HCT116 (cell line): ENCODE measurements around the gene RIBC2. TPM values are rescaled to one million over a fixed set of nuclear protein-coding genes. Genes with fewer than 3 reads are reported as not detected.

Experiments used
- ATAC-seq: fragments of 200-7000 bp; cut with Tn5 transposase; 2 replicates; pipeline ENCODE4 v1.9.1; 2020; ENCODE audit warnings: mild to moderate bottlenecking, moderate library complexity
- BruUV-seq: library from RNA; stranded (reverse); fragments of 400-500 nt; replicated peaks from 2 replicates; lab custom pipeline; 2021; lab: Mats Ljungman, UMichigan
- CTCF ChIA-PET: fragments of 300-600 bp; sonication (Branson Sonifier 250); formaldehyde crosslinking; loops from one replicate; lab custom pipeline; 2021; ENCODE audit warnings: antibody characterized with exemption; lab: Charles Lee
- POLR2A ChIA-PET: fragments of 300-600, 350-600 bp; sonication (Branson Sonifier 250); formaldehyde crosslinking; loops from one replicate; lab custom pipeline; 2021; ENCODE audit warnings: antibody characterized with exemption; lab: Charles Lee
- RAD21 ChIA-PET, 2 experiments: fragments of 300-600 bp; sonication (Branson Sonifier 250); formaldehyde crosslinking; loops; one replicate each; lab custom pipeline; 2023; ENCODE audit warnings: low total read pairs in 2 of 2; ENCODE audit not compliant: uncharacterized antibody in 2 of 2, unreplicated experiment in 2 of 2, low non-redundant PET in 1 of 2; lab: Charles Lee
- DNase-seq: peaks from one replicate; pipeline ENCODE4 v3.0.0-alpha.2; 2010; ENCODE audit warnings: low read depth, low spot score
- H2AFZ ChIP-seq: fragments of 200-600 bp; shearing (Covaris generic), sonication (generic); 2 replicates; pipeline ENCODE4 v1.6.1; 2017; ENCODE audit warnings: low read depth, mixed run types, mixed read lengths, antibody characterized with exemption, low read length; ENCODE audit not compliant: poor library complexity, severe bottlenecking
- H3K27ac ChIP-seq: 2 replicates; pipeline ENCODE4 v1.5.1; 2012; ENCODE audit warnings: low read depth, low read length
- H3K27me3 ChIP-seq: fragments of 200-600 bp; sonication (generic); 2 replicates; pipeline ENCODE4 v1.6.1; 2016; ENCODE audit warnings: mixed run types, low read length, mixed read lengths; ENCODE audit not compliant: insufficient read depth
- H3K36me3 ChIP-seq, 2 experiments: fragments of 200-500 bp in 1 of 2; fragments of 200-600 bp in 1 of 2; sonication (Bioruptor generic) in 1 of 2; sonication (generic) in 1 of 2; 2 replicates each; pipeline versions ENCODE4 v1.5.1 to v1.6.1; 2014 to 2016; ENCODE audit warnings: low read length in 2 of 2, inconsistent platforms in 1 of 2, mixed read lengths in 1 of 2, mixed run types in 1 of 2; ENCODE audit not compliant: insufficient read depth in 2 of 2, control insufficient read depth in 1 of 2
- H3K4me1 ChIP-seq, 2 experiments: fragments of 200-600 bp in 1 of 2; sonication (generic) in 1 of 2; 2 replicates each; pipeline versions ENCODE4 v1.5.1 to v1.6.1; 2012 to 2017; ENCODE audit warnings: low read length in 2 of 2, inconsistent platforms in 1 of 2, mild to moderate bottlenecking in 1 of 2, mixed read lengths in 1 of 2, mixed run types in 1 of 2, moderate library complexity in 1 of 2; ENCODE audit not compliant: insufficient read depth in 2 of 2, control insufficient read depth in 1 of 2
- H3K4me2 ChIP-seq: fragments of 200-600 bp; sonication (generic); 2 replicates; pipeline ENCODE4 v1.6.1; 2017; ENCODE audit warnings: mixed run types, low read length, mixed read lengths
- H3K4me3 ChIP-seq, 2 experiments: fragments of 200-600 bp in 1 of 2; sonication (generic) in 1 of 2; replicated peaks in 1 of 2; 2 replicates each; pipeline ENCODE4 v1.5.1; 2011 to 2016; ENCODE audit warnings: low read length in 2 of 2, control low read depth in 1 of 2, low read depth in 1 of 2, mild to moderate bottlenecking in 1 of 2, mixed read lengths in 1 of 2, mixed run types in 1 of 2
- H3K79me2 ChIP-seq: fragments of 200-600 bp; sonication (generic); 2 replicates; pipeline ENCODE4 v1.6.1; 2017; ENCODE audit warnings: mild to moderate bottlenecking, mixed run types, low read length, moderate library complexity, mixed read lengths; ENCODE audit not compliant: insufficient read depth
- H3K9ac ChIP-seq: fragments of 200-600 bp; sonication (generic); 2 replicates; pipeline ENCODE4 v1.6.1; 2016; ENCODE audit warnings: low read length, mixed read lengths
- H3K9me2 ChIP-seq: fragments of 200-600 bp; sonication (generic), shearing (Covaris generic); 2 replicates; pipeline ENCODE4 v1.6.1; 2017; ENCODE audit warnings: mixed run types, mild to moderate bottlenecking, moderate library complexity; ENCODE audit not compliant: insufficient read depth
- H3K9me3 ChIP-seq, 2 experiments: fragments of 200-500 bp in 1 of 2; fragments of 200-600 bp in 1 of 2; sonication (Bioruptor generic) in 1 of 2; sonication (generic) in 1 of 2; 2 replicates each; pipeline ENCODE4 v1.6.1; 2014 to 2017; ENCODE audit warnings: low read length in 2 of 2, mixed read lengths in 2 of 2, inconsistent platforms in 1 of 2, low read depth in 1 of 2, mild to moderate bottlenecking in 1 of 2, mixed run types in 1 of 2, moderate library complexity in 1 of 2; ENCODE audit not compliant: control insufficient read depth in 1 of 2, insufficient read depth in 1 of 2
- H4K20me1 ChIP-seq: fragments of 200-600 bp; sonication (generic), shearing (Covaris generic); 2 replicates; pipeline ENCODE4 v1.6.1; 2017; ENCODE audit warnings: mixed run types, mild to moderate bottlenecking, moderate library complexity; ENCODE audit not compliant: insufficient read depth
- ATF3 ChIP-seq: IDR thresholded peaks from 2 replicates; pipeline ENCODE4 v1.6.1; 2012
- CBX3 ChIP-seq: IDR thresholded peaks from 2 replicates; pipeline ENCODE4 v1.6.1; 2012; ENCODE audit warnings: low read depth
- CTCF ChIP-seq, 3 experiments: fragments of 200-600 bp in 1 of 3; sonication (generic) in 1 of 3; IDR thresholded peaks in 2 of 3; conservative IDR thresholded peaks in 1 of 3; 2 replicates each; pipeline ENCODE4 v1.5.1; 2012 to 2017; ENCODE audit warnings: low read depth in 2 of 3, low read length in 2 of 3, antibody characterized with exemption in 1 of 3, borderline replicate concordance in 1 of 3, control low read depth in 1 of 3, mild to moderate bottlenecking in 1 of 3, mixed read lengths in 1 of 3, mixed run types in 1 of 3, moderate library complexity in 1 of 3; ENCODE audit not compliant: insufficient read depth in 1 of 3
- EGR1 ChIP-seq: IDR thresholded peaks from 2 replicates; pipeline ENCODE4 v1.6.1; 2012; ENCODE audit warnings: low read depth
- EZH2phosphoT487 ChIP-seq: fragments of 200-600 bp; IDR thresholded peaks from 2 replicates; pipeline ENCODE4 v1.6.1; 2018; ENCODE audit warnings: antibody characterized with exemption, borderline replicate concordance
- FOSL1 ChIP-seq: IDR thresholded peaks from 2 replicates; pipeline ENCODE4 v1.6.1; 2012; ENCODE audit warnings: low read depth
- JUND ChIP-seq: IDR thresholded peaks from 2 replicates; pipeline ENCODE4 v1.6.1; 2012
- POLR2AphosphoS5 ChIP-seq: IDR thresholded peaks from 2 replicates; pipeline ENCODE4 v1.6.1; 2011; ENCODE audit warnings: mild to moderate bottlenecking, low read depth, low read length, moderate library complexity
- RAD21 ChIP-seq: IDR thresholded peaks from 2 replicates; pipeline ENCODE4 v1.6.1; 2012; ENCODE audit warnings: low read depth, mild to moderate bottlenecking
- SIN3A ChIP-seq: IDR thresholded peaks from 2 replicates; pipeline ENCODE4 v1.6.1; 2012; ENCODE audit warnings: low read depth
- TCF7L2 ChIP-seq: IDR thresholded peaks from 2 replicates; pipeline ENCODE4 v1.7.0; 2011; ENCODE audit warnings: borderline replicate concordance, inconsistent platforms; ENCODE audit not compliant: insufficient read depth, insufficient read length; ENCODE audit errors: extremely low read depth
- YY1 ChIP-seq: IDR thresholded peaks from 2 replicates; pipeline ENCODE4 v1.6.1; 2011; ENCODE audit warnings: low read length, low read depth, moderate library complexity, mild to moderate bottlenecking; ENCODE audit not compliant: insufficient replicate concordance; ENCODE audit errors: extremely low read depth
- ZFX ChIP-seq: fragments of 450-650 bp; IDR thresholded peaks from 2 replicates; pipeline ENCODE4 v1.6.1; 2017
- ZNF274 ChIP-seq: fragments of 200-500 bp; sonication (Bioruptor generic); IDR thresholded peaks from 2 replicates; pipeline ENCODE4 v1.6.1; 2014; ENCODE audit warnings: mild to moderate bottlenecking, low read depth, low read length, inconsistent platforms
- intact Hi-C: fragments of 100-400 bp; cut with micrococcal nuclease; formaldehyde crosslinking; loops from 2 replicates; pipeline ENCODE4 v1.10.0; 2022
- total RNA-seq: library from RNA; stranded (reverse); gene quantifications from one replicate; pipeline ENCODE4 v1.2.1, GENCODE V29; 2021; ENCODE audit not compliant: unreplicated experiment
- TF ChIP-seq, protein P1 (sequence below): IDR thresholded peaks from 2 replicates; pipeline ENCODE4 v1.6.1; 2011; ENCODE audit warnings: mild to moderate bottlenecking, low read length, moderate library complexity; ENCODE audit not compliant: insufficient replicate concordance; ENCODE audit errors: extremely low read depth

The RIBC2 gene
- total RNA-seq, 1 experiment from 2014 or later: 8.3 TPM

- BruUV-seq: no TSS peak
- TF ChIP-seq YY1 (no peak), JUND (no peak), POLR2AphosphoS5 (no peak), FOSL1 (no peak), CBX3 (no peak), CTCF (IDR thresholded peaks at IDR 0.05 in 2 of 3, conservative IDR thresholded peaks at IDR 0.05 in 1 of 3; ENCODE audit: borderline replicate concordance in 1 of 3, insufficient read depth in 1 of 3, low read depth in 2 of 3, low read length in 2 of 3) (no peak), RAD21 (no peak), ATF3 (no peak), EGR1 (no peak), EZH2phosphoT487 (no peak), ZFX (no peak), TCF7L2 (no peak), SIN3A (no peak), ZNF274 (no peak)
- TF ChIP-seq, protein P1, sequence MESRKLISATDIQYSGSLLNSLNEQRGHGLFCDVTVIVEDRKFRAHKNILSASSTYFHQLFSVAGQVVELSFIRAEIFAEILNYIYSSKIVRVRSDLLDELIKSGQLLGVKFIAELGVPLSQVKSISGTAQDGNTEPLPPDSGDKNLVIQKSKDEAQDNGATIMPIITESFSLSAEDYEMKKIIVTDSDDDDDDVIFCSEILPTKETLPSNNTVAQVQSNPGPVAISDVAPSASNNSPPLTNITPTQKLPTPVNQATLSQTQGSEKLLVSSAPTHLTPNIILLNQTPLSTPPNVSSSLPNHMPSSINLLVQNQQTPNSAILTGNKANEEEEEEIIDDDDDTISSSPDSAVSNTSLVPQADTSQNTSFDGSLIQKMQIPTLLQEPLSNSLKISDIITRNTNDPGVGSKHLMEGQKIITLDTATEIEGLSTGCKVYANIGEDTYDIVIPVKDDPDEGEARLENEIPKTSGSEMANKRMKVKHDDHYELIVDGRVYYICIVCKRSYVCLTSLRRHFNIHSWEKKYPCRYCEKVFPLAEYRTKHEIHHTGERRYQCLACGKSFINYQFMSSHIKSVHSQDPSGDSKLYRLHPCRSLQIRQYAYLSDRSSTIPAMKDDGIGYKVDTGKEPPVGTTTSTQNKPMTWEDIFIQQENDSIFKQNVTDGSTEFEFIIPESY: no peak
- H3K27ac ChIP-seq: peak overlapping the region; percentile 58; the same call in 1 of the 2 replicates
- peaks cover 9 to 14% of the 10 kb centered on the region in 2 experiments for H3K4me1 ChIP-seq
- H3K9ac ChIP-seq: peak overlapping the region; percentile 84; the same call in 1 of the 2 replicates
- DNase-seq: no peak
- H4K20me1 ChIP-seq: no peaks in the 10 kb centered on the region
- H3K9me2 ChIP-seq: no peaks in the 10 kb centered on the region
- H3K9me3 ChIP-seq: no peaks in the 10 kb centered on the region
- peak overlapping the region; percentile 64 for H2AFZ ChIP-seq
- no peaks in the 10 kb centered on the region for H3K27me3 ChIP-seq
- ChIA-PET CTCF (no interaction called here), RAD21 (no interaction called here), POLR2A (no interaction called here)
- H3K4me3 ChIP-seq: 0 out of 4 replicates have a peak overlapping the region, but pooled peaks of 1 of the 2 experiments have one; percentile 58
- H3K36me3 ChIP-seq: no peaks in the 10 kb centered on the region; a peak in 1 of 4 replicates
- no peak for ATAC-seq
- H3K4me2 ChIP-seq: peak overlapping the region; percentile 90
- intact Hi-C loops: no loop called here
- H3K79me2 ChIP-seq: no peaks in the 10 kb centered on the region
Measured at GRCh38 chr22:45413013-45413367, 503 bp upstream of the RIBC2 start.
